ENCODE data around the gene UBE2D3.

- TF ChIP-seq CTCF (IDR thresholded peaks at IDR 0.05) (no peak), POLR2A (IDR thresholded peaks at IDR 0.05) (no peak), EP300 (IDR thresholded peaks at IDR 0.05) (no peak), POLR2AphosphoS5 (IDR thresholded peaks at IDR 0.05) (no peak)
Observed at GRCh38 chr4:102849579-102850104, 22.3 kb upstream of the UBE2D3 start.

All from suprapubic skin (tissue), 4 donors.